ENCODE results near the gene TPPP.

GRCh38 chr5:641331-641765, 51.8 kb downstream of the TPPP start:
- TF ChIP-seq CTCF (IDR thresholded peaks at IDR 0.05), result no peak
- TF ChIP-seq POLR2AphosphoS5 (IDR thresholded peaks at IDR 0.05), result no peak
- TF ChIP-seq POLR2A (IDR thresholded peaks at IDR 0.05), result no peak
- TF ChIP-seq EP300 (IDR thresholded peaks at IDR 0.05), result no peak
